ENCODE data around the gene PPP2R5C.

DNA sequence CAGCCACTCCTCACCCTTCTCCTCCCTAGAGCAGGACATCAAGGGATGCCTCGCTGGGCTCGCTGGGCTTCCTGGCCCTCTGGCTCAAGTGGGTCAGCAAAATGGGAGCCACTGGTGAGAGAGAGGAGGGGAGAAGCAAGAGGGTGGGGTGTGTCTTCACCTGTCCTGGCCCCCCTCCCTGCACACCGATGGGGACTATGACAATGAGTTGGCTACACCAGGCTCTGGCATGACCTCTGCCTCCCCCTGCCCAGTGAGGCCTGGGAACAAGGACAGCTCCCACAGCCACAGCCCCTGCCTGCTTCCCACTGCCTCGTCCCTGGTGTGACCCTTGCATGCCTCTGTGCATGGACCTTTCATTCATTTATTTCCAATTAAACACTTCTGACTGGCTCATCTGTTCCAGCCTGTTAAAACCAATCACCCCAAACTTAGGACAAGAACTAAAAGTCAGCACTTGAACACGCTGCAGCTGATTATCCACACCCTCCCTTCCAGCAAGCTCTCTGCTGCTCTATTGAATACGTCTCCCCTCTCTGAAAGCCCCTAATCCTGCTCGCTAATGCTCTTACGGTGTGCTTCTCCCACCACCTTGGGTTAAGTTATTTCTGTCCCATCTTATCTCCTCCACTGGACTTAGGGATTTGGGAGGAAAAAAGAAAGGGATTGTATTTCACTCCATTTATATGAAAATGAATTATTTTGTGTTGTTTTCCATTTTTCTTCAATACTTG, 5.8 kb upstream of the PPP2R5C start:
- TF ChIP-seq, protein P1, sequence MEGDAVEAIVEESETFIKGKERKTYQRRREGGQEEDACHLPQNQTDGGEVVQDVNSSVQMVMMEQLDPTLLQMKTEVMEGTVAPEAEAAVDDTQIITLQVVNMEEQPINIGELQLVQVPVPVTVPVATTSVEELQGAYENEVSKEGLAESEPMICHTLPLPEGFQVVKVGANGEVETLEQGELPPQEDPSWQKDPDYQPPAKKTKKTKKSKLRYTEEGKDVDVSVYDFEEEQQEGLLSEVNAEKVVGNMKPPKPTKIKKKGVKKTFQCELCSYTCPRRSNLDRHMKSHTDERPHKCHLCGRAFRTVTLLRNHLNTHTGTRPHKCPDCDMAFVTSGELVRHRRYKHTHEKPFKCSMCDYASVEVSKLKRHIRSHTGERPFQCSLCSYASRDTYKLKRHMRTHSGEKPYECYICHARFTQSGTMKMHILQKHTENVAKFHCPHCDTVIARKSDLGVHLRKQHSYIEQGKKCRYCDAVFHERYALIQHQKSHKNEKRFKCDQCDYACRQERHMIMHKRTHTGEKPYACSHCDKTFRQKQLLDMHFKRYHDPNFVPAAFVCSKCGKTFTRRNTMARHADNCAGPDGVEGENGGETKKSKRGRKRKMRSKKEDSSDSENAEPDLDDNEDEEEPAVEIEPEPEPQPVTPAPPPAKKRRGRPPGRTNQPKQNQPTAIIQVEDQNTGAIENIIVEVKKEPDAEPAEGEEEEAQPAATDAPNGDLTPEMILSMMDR (IDR thresholded peaks at IDR 0.05), result no peak
- TF ChIP-seq EP300 (IDR thresholded peaks at IDR 0.05), result no peak

All from tibial nerve (tissue), 4 donors.